ENCODE results near the gene MYCT1. TPM values are rescaled to one million over a fixed set of nuclear protein-coding genes. Genes with fewer than 3 reads are reported as not detected.
"Not testable (repeated sequence)": the region's sequence is repeated elsewhere in the genome, so short reads cannot be mapped to it uniquely, and the experiment has no call there.

Gene MYCT1, protein sequence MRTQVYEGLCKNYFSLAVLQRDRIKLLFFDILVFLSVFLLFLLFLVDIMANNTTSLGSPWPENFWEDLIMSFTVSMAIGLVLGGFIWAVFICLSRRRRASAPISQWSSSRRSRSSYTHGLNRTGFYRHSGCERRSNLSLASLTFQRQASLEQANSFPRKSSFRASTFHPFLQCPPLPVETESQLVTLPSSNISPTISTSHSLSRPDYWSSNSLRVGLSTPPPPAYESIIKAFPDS
- not detected in 2 replicates for total RNA-seq

DNA sequence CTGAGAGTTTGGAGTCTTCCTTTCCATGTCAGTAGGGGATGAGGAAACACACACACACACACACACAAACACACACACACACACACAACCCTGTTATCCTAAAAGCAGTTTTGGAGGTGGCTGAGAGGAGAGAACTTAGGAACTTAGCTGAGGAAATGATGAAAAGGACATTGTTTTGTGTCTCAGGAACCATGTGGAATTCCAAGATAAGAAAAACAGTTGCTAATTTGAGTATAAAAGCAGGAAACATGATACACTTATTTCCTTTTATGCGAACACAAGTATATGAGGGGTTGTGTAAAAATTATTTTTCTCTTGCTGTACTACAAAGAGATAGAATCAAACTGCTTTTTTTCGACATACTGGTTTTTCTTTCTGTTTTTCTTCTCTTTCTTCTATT lies at the start of gene MYCT1:
Gene MYCT1 (plus strand): TSS at position 264 of the 400 bp plus-strand sequence. CDS start 6 bp downstream, at position 270.
- intact Hi-C loops (cut with micrococcal nuclease) = no loop called here

DNA sequence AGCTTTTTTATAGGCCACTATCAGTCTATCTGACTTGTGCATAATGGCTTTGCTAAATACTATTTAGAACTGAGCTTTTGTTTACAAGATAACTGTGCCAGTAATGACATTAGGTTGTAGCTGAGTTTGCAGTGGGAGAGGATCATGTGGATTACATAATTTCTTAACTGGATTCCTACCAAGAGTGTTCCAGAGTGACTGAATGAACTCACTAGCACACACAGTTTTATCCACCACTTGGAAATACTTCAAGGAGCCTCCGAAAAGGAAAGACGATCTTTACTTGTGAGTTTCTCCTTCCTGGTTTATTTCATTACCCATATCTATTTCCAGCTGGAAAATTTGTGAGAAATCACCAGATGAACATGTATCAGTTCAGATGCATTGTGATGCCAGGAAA lies 49.6 kb upstream of the MYCT1 start:
- intact Hi-C loops (cut with micrococcal nuclease) = no loop called here

DNA sequence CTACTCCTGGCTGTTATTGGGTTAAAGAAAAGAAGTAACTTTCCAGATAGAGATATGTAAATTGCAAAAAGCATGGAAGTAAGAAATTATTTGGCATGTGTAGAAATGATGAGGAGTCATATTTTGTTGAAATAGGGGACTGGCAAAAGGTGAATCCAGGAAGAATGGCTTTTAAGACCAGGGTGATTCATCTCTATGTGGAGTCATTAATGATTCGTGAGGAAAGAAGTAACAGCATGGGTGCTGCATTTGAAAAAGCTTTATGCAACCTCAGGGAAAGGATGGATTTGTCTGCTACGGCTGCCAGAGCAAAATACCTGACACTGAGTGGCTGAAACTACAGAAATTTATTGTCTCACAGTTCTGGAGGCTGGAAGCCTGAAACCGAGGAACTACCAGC lies 45.7 kb upstream of the MYCT1 start:
- intact Hi-C loops (cut with micrococcal nuclease) = no loop called here

DNA sequence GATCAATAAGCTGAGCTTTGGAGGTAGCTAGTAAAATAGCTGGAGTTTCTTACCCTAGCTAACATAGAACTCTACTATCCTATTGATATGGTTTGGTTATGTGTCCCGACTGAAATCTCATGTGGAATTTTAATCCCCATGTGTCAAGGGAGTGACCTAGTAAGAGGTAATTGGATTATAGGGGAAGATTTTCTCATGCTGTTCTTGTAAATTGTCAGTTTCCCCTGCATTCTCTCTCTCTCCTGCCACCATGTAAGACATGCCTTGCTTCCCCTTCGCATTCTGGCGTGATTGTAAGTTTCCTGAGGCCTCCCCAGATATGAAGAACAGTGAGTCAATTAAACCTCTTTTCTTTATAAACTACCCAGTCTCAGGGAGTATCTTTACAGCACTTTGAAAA lies 35.9 kb upstream of the MYCT1 start:
- intact Hi-C loops (cut with micrococcal nuclease) = no loop called here

DNA sequence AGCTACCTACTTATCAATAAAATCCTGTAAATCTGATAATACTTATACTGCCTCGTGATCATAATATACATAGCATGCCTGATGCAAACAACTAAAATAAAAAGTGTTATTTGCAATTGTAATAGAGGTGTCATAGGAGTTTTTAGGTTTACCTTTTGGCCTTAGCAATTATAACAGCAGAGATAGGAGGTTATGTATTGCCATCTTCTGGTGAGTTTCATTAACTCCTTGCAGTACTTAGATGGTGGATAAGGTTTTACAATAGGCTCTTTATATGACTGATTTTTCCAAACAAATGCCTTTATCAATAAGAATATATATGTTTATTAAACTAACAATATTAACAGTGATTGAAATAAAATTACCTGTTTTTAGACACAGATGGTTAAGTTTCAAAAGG lies 27.8 kb upstream of the MYCT1 start:
- intact Hi-C loops (cut with micrococcal nuclease) = loop anchor here (1.0 kb wide), 1 partner anchor 118 kb away; no protein-coding TSS in a partner anchor

DNA sequence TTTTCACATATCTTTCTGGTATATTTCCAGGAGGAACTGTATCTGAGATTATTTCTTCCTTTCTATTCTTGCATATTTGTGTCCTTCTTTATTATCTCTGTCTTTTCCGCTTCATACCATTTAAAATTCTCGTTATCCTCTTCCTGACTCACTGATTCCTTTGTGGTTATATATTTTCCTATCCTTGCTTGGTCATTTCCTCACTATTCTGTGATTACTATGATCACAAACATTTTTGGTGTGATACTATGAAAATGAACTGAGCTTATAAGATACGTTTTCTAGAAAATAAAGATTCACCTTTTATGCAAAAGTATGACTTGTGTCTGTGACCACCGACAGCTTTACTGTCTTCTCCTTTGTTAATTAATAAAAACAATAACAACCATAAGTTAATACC lies 26.5 kb upstream of the MYCT1 start:
- intact Hi-C loops (cut with micrococcal nuclease) = no loop called here

DNA sequence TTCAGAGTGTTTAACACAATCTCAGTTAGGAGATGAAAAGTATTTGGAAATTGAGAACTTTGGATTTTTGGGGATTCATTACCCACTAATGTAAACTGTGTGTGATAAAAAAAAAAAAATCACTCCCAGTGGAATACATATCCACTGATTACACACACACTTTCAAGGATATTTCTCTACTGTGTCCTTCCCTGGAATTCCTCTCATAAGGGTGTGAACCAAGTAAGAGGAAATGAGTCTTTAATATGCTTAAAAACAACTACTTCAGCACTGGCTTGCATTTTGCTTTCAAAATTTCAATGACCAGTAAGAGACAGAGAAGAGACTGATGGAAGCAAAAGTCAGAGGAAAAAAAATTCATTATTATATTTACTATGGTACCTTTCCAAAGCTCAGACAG lies 24.5 kb upstream of the MYCT1 start:
- intact Hi-C loops (cut with micrococcal nuclease) = no loop called here

DNA sequence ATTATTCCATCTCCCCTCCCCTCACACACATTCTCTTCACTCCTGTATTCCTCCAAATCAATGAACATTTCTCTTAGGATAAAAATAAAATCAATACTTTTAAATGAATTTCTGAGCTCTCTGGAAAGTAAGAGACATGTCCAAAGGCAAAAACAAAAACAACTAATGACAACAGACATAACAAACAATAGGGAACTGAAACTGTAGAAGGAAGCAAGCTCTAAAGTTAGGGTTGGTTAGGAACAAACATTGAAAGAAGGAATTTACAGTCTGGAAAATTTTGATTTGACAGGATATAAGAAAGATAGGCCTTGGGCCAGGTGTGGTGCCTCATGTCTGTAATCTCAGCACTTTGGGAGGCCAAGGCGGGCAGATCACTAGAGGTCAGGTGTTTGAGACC lies 17.5 kb upstream of the MYCT1 start:
- intact Hi-C loops (cut with micrococcal nuclease) = no loop called here

DNA sequence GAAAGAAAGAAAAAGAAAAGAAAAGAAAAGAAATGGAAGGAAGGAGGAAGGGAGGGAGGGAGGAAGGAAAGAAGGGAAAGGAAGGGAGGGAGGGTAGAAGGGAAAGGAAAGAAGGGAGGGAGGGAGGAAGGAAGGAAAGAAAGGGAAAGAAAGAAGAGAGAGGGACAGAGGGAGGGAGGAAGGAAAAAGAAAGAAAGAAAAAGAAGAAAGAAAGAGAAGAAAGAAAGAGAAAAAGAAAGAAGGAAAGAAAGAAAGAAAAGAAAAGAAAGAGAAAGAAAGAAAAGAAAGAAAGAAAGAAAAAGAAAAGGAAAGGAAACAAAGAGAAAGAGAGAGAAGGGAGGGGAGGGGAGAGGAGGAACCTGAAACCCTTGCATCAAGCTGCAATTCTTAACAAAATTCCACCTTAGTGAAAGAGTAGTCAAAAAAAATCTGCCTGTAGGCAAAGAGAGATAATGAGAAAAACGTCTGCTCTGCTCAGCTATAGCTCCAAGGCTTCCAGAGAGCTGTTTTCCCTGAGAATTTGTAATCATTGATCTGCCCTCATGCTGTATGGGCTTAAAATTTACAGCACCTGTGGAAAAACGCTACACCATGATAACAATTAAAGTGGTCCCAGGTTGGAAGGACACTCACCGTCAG lies 16.7 kb upstream of the MYCT1 start:
- intact Hi-C loops (cut with micrococcal nuclease) = no loop called here

DNA sequence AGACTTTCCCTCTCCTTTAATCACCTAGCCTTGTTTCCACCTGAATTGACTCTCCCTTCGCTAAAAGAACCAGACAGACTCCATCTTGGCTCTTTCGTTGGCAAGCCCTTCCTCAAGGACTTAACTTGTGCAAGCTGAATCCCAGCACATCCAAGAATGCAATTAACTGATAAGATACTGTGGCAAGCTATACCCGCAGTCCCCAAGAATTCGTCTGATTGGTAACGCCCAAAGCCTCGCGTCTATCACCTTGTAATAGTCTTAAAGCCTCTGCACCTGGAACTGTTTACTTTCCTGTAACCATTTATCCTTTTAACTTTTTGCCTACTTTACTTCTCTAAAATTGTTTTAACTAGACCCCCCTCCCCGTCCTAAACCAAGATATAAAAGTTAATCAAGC lies 15.6 kb upstream of the MYCT1 start:
- intact Hi-C loops (cut with micrococcal nuclease) = no loop called here

DNA sequence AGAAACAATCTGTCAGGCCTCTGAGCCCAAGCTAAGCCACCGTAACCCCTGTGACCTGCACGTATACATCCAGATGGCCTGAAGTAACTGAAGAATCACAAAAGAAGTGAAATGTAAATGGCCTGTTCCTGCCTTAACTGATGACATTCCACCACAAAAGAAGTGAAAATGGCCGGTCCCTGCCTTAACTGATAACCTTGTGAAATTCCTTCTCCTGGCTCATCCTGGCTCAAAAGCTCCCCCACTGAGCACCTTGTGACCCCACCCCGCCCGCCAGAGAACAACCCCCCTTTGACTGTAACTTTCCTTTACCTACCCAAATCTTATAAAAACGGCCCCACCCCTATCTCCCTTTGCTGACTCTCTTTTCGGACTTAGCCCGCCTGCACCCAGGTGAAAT lies 14.8 kb upstream of the MYCT1 start:
- intact Hi-C loops (cut with micrococcal nuclease) = not testable (repeated sequence)

DNA sequence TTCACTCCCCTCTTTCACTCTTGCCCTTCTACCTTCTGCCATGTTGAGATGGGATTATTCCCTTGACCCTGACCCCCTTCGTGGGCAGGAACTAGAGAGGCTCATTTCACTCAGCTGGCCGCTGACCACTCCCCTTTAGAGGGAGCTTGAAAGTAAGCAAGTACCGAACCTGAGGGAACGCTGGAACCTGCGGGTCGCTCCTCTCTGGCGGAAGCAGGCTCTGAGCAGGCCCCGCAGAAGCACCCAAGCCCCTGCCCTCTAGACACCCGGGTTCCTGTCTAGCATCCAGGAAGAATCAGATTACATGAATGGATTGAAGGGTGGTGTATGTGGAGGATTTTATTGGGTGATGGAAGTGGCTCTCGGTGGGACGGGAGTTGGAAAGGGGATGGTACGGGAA lies 11.9 kb upstream of the MYCT1 start:
- intact Hi-C loops (cut with micrococcal nuclease) = no loop called here

DNA sequence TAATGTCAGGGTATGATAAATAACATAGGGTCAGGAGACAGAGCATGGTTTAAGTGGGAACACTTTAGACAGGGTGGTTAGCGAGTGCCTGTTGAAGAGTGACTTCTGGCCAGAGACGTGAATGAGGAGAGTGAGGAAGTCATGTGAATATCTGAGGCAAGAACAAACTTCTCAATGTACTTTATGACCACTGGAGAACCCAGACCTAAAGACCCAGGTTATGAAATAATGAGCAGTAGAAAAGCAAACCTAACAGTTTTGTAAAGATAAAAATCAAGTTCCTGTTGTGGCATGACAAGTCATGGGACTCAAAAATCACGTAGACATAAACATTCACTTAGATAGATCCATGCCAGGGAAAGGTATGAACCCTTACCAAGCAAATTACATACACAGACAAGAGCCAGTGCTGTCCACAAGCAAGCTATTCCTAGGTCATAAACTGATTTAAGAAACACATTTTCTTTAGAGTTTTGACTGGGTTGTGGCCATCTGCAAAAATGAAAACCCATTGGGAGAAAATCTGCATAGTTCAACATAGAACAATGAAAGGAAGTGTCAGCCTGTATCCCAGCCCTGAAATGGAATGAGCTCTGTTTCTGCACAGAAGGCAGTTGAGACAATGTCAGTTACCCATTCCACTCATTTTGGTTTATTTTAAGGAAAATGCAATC lies 2.2 kb upstream of the MYCT1 start:
- intact Hi-C loops (cut with micrococcal nuclease) = no loop called here

DNA sequence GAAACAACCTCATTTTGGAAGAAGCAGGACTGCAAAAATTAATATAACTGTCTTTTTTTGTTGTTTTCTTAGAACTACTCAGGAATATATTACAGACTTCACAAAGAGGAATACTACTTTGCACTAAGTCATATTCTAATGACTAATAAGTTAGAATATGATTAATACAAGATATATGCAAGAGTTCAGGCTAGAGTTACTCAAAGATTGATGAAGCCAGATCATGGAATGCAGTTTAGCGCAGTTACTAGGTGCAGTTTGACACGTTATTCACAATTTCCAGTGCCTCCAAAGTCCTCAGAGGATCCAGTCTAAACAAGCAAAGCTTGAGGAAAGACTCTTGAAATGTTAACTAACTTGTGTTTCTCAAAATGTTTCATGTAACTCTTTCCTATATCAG lies 1.2 kb upstream of the MYCT1 start:
- intact Hi-C loops (cut with micrococcal nuclease) = no loop called here

DNA sequence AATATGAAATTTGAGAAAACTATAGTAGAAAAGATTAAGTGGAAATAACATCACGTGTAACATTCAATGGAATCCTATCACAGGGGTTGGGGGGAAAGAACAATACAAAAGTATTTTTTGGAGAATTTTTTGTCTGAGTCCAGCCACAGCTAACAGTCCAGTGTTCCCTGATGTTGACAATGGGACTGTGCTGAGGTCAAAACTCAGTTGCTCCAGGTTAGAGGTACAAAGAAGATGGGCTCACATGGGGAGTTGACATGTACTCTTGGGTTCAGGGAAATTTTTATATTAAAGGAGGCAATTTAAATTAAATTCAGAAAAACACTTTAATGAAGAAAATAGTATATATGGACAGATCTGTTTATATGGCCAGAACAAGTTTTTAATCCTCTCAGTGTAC lies 995 bp downstream of the MYCT1 start:
- intact Hi-C loops (cut with micrococcal nuclease) = no loop called here

DNA sequence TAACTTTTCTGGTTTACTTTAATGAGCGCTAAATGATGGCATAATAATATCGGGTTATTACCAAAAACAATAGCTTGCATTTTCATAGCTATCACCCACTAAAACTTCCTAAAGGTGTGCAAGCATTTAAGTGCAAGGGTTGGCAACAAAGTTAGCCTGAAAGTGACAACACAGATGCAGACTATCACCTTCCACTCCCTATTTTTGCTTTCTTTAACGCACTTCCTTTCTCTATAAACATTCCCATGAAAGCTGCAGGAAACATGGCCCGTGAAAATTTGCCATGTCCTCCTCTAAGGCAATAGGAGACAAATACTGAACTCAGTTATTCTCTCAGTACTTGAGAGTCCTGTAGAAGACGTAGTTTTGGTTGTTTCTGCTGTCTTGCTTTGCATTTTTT lies 2.7 kb downstream of the MYCT1 start:
- intact Hi-C loops (cut with micrococcal nuclease) = no loop called here

DNA sequence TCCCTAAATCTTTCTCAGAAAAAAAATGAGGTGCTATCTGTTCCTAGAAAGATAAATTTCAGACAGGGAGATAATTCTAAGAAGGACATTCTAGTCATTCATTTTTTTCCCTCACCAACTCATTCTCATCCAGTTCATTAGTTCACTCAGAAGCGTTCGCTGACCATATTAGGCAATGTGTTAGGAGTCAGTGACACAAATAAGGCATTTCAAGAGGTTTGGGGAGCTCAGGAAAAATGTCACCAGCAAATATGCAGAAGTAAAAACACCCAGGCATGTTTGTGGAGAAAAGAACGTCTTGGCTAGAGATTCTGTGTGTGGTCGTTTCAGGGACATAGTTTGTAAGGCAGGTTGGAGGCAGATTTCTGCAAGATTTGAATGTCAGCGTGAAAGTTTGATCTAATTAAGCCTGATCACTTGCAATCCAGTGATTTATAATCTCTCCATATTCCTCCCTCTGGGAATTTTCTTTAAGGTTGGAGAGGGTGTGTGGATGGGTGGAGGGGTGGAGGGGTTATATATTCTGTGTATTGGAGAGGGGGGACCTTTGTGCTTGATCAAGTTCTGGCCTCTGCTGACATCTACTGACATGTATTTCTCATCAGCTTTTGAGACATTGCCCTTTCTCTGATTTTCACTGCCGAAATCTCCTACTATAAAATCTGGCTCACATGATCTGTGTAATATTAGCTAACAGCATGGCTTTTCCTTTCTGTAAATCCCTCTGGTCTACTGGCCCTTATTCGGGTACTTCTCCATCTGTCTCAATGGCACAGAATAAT lies 3.6 kb downstream of the MYCT1 start:
- intact Hi-C loops (cut with micrococcal nuclease) = no loop called here

DNA sequence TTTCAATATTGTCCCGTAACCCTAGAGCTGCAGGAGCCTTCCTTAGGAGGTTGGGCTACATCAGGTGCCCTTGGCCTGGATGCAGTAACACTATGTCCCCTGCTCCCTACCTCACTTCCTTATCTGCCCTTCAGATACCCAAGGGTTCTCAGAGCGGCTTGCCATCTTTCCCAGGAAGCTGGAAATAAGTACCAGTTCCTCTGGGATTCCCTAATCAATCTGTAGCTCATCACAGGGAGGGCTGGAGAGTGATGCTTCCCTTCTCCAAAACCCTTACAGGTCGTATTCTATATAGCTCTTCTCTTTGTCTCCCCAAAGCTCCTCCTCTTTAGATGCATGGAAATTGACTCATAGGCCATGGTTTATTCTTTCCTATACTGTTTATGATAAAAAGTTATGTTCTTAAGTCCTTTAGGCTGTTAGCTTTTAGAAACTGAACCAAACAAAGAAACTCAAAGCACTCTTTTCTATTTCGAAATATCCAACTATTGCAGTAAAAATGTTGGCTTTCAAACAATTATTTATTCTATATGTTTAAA lies 4.2 kb downstream of the MYCT1 start:
- intact Hi-C loops (cut with micrococcal nuclease) = no loop called here

DNA sequence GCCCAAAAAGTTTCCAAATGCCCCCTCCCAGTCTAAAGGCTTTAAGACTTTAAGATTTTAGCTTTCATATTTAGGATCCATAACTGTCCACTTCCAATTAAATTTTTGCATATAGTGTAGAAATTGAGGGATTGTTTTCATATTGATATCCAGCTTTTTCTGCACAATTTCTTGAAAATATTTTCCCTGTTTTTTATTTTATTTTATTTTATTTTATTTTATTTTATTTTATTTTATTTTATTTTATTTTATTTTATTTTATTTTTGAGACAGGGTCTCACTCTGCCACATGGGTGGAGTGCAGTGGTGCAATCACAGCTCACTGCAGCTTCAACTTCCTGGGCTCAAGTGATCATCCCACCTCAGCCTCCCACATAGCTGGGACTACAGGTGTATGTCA lies 6.1 kb downstream of the MYCT1 start:
- intact Hi-C loops (cut with micrococcal nuclease) = not testable (repeated sequence)

DNA sequence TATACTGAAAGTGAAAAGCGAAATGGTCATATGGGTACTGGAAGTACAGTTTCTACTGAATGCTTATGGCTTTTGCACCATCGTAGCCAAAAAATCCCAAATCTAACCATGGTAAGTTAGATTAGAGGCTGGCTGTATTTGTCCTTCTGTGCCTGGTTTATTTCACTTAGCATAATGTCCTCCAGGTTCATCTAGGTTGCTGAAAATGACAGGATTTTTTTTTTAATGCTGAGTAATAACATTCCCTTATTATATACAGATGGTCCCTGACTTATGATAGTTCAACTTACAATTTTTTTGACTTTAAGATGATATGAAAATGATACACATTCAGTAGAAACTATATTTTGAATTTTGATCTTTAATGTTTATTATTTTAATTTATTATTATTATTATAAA lies 7.6 kb downstream of the MYCT1 start:
- intact Hi-C loops (cut with micrococcal nuclease) = no loop called here

DNA sequence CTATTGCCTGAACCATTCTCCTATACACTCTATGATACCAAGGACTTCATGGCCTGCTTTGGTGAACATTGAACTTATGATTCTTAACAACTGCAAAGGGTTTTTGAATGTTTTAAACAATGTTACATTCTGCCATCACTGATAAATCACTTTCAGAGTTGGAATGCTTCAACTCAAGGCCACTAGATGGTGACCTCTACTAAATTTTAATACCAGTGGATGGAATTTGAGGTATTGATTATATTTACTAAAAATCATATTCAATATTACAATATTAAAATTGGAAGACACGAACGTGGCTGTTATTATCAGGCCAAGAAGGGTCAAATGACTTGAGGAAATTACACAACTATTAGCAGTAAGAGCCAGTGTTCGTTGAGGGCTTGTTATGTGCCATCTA lies 18.6 kb downstream of the MYCT1 start:
- intact Hi-C loops (cut with micrococcal nuclease) = no loop called here

DNA sequence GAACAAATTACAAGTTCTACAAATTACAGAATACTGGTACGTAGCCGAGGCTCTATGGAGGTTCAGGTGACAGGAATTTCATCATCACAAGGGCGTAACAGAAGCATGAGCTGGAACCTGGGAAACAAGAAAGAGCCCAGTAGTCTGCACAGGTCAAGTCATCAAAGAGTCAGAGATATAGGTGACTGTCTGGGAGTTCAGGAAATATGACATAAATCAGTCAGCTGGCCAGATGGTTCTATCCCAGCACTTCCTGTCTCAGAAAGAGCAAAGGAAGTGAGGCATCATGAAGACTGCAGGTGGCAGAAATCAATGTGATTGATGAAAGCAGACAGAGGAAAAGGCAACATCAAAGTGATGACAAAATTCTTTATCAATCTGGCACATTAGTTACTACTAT lies 23.3 kb downstream of the MYCT1 start:
- intact Hi-C loops (cut with micrococcal nuclease) = no loop called here

Measured in T-helper 1 cell treated with Interleukin-12 subunit alpha and Interleukin-12 subunit beta and Interleukin-4 antibody, amounts not matched to agents 30 ng/mL and 1 ng/mL, for 36 hours (primary cell).